ENCODE measurements around the gene ASB1.

DNA sequence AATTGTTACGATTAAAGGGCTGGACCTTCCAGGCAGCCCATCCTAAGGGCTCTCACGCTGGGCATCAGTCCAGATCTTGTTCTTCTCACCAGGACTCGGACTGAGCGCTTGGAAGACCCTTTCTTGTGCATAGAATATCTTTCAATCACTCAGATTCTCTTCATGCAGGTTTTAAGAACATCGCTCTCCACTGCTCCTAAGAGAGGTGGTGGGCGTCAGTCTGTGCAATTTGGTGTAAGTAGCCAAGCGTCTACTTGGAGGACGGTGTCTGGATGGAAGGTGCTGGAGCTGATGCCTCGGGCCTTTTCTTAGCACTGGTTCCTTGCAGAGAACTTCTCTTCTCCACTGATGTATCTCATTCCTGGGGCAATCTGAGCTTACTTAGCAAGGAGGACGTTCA lies 68.7 kb downstream of the ASB1 start:
- TF ChIP-seq, protein P1, sequence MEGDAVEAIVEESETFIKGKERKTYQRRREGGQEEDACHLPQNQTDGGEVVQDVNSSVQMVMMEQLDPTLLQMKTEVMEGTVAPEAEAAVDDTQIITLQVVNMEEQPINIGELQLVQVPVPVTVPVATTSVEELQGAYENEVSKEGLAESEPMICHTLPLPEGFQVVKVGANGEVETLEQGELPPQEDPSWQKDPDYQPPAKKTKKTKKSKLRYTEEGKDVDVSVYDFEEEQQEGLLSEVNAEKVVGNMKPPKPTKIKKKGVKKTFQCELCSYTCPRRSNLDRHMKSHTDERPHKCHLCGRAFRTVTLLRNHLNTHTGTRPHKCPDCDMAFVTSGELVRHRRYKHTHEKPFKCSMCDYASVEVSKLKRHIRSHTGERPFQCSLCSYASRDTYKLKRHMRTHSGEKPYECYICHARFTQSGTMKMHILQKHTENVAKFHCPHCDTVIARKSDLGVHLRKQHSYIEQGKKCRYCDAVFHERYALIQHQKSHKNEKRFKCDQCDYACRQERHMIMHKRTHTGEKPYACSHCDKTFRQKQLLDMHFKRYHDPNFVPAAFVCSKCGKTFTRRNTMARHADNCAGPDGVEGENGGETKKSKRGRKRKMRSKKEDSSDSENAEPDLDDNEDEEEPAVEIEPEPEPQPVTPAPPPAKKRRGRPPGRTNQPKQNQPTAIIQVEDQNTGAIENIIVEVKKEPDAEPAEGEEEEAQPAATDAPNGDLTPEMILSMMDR (IDR thresholded peaks at IDR 0.05): no peak
- TF ChIP-seq POLR2A (IDR thresholded peaks at IDR 0.05): no peak
